ENCODE results near the gene MGP. TPM values are rescaled to one million over a fixed set of nuclear protein-coding genes. Genes with fewer than 3 reads are reported as not detected.

The MGP gene
- total RNA-seq, 2 experiments from 2014 or later = not detected

DNA sequence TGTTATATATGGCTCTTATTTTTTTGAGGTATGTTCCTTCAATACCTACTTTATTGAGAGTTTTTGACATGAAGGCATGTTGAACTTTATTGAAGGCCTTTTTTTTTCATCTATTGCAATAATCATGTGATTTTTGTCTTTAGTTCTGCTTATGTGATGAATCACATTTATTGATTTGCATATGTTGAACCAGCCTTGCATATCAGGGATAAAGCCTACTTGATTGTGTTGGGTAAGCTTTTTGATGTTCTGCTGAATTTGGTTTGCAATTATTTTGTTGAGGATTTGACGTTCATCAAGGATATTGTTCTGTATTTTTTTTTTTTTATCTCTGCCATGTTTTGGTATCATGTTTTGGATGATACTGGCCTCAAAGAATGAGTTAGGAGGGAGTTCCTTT lies 27.1 kb downstream of the MGP start:
- H3K27ac Mint-ChIP-seq = no peak overlapping the region
- no peaks in the 10 kb centered on the region for H3K4me1 Mint-ChIP-seq
- peaks cover 3% of the 10 kb centered on the region for H3K36me3 Mint-ChIP-seq (ENCODE audit: low read depth)
- peaks cover 21% of the 10 kb centered on the region for H3K9me3 Mint-ChIP-seq (ENCODE audit: low read depth)
- H3K27me3 Mint-ChIP-seq = no peaks in the 10 kb centered on the region
- intact Hi-C loops (cut with DNase I, micrococcal nuclease) = no loop called here
- CTCF ChIA-PET = interaction anchor here (1.3 kb wide), 1 partner anchor 137 kb away, joined by 3 read pairs; no protein-coding TSS in a partner anchor
- POLR2A ChIA-PET = no interaction called here
- DNase-seq = no peak
- ATAC-seq = no peak
- H3K4me3 Mint-ChIP-seq = no peak overlapping the region

- H3K36me3 Mint-ChIP-seq (ENCODE audit: low read depth) = no peaks in the 10 kb centered on the region
- no peak for DNase-seq
- ChIA-PET POLR2A (no interaction called here), CTCF (interaction anchor here (1.6 kb wide), 1 partner anchor 140 kb away, joined by 8 read pairs; no protein-coding TSS in a partner anchor)
- H3K27ac Mint-ChIP-seq = no peak overlapping the region
- intact Hi-C loops (cut with DNase I, micrococcal nuclease) = no loop called here
- no peak overlapping the region for H3K4me3 Mint-ChIP-seq
- no peak for ATAC-seq
- no peaks in the 10 kb centered on the region for H3K27me3 Mint-ChIP-seq
- H3K4me1 Mint-ChIP-seq = no peaks in the 10 kb centered on the region
- H3K9me3 Mint-ChIP-seq (ENCODE audit: low read depth) = peaks cover 9% of the 10 kb centered on the region
Observed at GRCh38 chr12:14854586-14855183, 31.0 kb downstream of the MGP start.

- CTCF ChIA-PET = interaction anchor here (1.4 kb wide), 1 partner anchor 142 kb away, joined by 5 read pairs; no protein-coding TSS in a partner anchor
- H3K4me3 Mint-ChIP-seq = no peak overlapping the region
- H3K27ac Mint-ChIP-seq = no peak overlapping the region
- no peaks in the 10 kb centered on the region for H3K36me3 Mint-ChIP-seq (ENCODE audit: low read depth)
- no peaks in the 10 kb centered on the region for H3K4me1 Mint-ChIP-seq
- POLR2A ChIA-PET = no interaction called here
- intact Hi-C loops (cut with DNase I, micrococcal nuclease) = no loop called here
- ATAC-seq (no peak), DNase-seq (no peak)
- H3K9me3 Mint-ChIP-seq (ENCODE audit: low read depth) = peaks cover 4% of the 10 kb centered on the region
- H3K27me3 Mint-ChIP-seq = no peaks in the 10 kb centered on the region
Observed at GRCh38 chr12:14853961-14854360, 31.7 kb downstream of the MGP start.

DNA sequence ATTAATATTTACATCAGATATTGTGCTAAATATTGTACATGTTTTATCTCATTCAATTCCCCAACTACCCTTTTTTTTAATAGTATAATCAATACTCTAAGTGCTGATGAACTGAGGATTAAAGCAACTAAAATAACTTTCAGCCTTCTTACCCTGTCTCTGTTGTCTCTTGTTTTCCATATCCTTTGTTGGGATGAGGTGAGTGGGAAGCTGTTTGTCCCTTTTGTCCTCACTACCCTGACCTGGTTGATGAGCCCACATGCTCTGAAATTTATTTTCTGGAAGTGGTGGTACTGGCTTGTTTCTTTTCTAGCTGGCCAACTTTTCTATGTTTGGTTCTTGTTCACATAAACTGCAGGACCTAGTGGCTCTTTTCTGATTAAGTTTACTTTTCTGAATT lies 32.8 kb downstream of the MGP start:
- Mint-ChIP-seq H3K27me3 (no peaks in the 10 kb centered on the region), H3K27ac (no peak overlapping the region), H3K4me3 (no peak overlapping the region), H3K9me3 (ENCODE audit: low read depth) (peaks cover 4% of the 10 kb centered on the region), H3K4me1 (no peaks in the 10 kb centered on the region), H3K36me3 (ENCODE audit: low read depth) (no peaks in the 10 kb centered on the region)
- intact Hi-C loops (cut with DNase I, micrococcal nuclease) = no loop called here
- POLR2A ChIA-PET = interaction anchor here (0.6 kb wide), 1 partner anchor 82 kb away, joined by 3 read pairs; no protein-coding TSS in a partner anchor
- CTCF ChIA-PET = interaction anchor here (0.9 to 1.4 kb wide), 2 partner anchors 10 to 143 kb away, joined by 3 to 5 read pairs; partner anchors contain the start of gene ART4
- ATAC-seq (no peak), DNase-seq (no peak)

DNA sequence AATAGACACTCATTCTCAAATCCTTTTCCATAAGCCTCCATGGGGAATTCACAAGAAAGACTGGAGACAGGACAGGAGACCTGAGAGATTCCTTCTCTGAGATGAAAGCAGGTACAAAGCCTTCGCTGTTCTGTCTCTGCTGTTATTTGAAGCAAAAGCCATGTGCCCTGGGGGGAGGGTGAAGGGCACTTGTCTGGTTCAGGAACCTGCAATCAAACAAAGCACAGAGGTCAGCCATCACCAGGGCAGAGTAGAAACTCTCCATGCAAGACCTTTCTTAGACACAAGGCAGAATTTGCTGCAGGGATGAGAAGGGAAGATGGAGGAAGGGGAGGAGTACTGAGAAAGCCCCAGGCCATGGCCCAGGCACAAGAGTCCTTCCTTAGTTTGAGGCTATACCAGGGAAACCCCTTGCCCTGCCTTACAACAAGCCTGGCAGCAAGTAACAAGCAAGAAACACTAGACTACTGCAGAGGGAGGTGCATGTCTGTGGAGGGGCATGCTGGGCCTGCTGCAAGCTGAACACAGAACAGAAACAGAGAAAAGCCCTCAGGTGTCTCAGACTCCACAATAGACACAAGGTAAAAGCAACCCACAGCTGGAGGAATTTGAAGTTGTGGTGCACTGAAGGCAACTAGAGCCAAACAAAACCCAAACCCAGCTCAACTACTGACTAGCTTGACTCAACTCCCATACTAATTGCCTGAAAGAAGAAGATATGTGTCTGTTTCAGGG lies 34.6 kb downstream of the MGP start:
- Mint-ChIP-seq H3K4me3 (no peak overlapping the region), H3K9me3 (ENCODE audit: low read depth) (no peaks in the 10 kb centered on the region), H3K27ac (no peak overlapping the region), H3K4me1 (peaks cover 3% of the 10 kb centered on the region), H3K36me3 (ENCODE audit: low read depth) (no peaks in the 10 kb centered on the region), H3K27me3 (no peaks in the 10 kb centered on the region)
- ATAC-seq (no peak), DNase-seq (no peak)
- intact Hi-C loops (cut with DNase I, micrococcal nuclease) = no loop called here
- ChIA-PET CTCF (interaction anchor here (0.9 kb wide), 1 partner anchor 60 kb away, joined by 3 read pairs; no protein-coding TSS in a partner anchor), POLR2A (interaction anchor here (0.6 kb wide), 1 partner anchor 117 kb away, joined by 4 read pairs; no protein-coding TSS in a partner anchor)

DNA sequence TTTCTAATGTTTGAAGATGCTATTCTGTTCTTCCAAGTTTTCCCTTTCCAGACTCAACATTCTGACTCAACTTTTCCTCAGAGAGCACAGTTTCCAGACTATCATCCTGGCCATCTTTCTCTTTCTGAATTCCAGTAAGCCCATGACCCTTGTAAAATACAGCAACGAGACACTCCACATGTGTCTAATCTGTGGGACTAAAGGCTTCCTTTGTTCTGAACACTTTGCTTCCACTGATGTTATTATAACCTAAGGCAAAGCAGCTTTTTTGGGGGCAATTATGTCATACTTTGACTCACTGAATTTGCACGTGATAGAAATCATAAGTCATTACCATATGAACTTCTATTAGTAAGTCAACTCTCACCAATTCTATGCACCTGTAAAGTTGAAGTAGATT lies 36.0 kb downstream of the MGP start:
- H3K36me3 Mint-ChIP-seq (ENCODE audit: low read depth) = no peaks in the 10 kb centered on the region
- H3K4me1 Mint-ChIP-seq = peaks cover 11% of the 10 kb centered on the region
- H3K9me3 Mint-ChIP-seq (ENCODE audit: low read depth) = no peaks in the 10 kb centered on the region
- no peak overlapping the region for H3K4me3 Mint-ChIP-seq
- ATAC-seq (no peak), DNase-seq (no peak)
- H3K27me3 Mint-ChIP-seq = no peaks in the 10 kb centered on the region
- ChIA-PET CTCF (interaction anchor here (1.7 to 7.4 kb wide), 2 partner anchors 146 to 282 kb away, joined by 3 to 85 read pairs; no protein-coding TSS in a partner anchor), POLR2A (no interaction called here)
- H3K27ac Mint-ChIP-seq = no peak overlapping the region
- intact Hi-C loops (cut with DNase I, micrococcal nuclease) = loop anchor here (10.0 kb wide), 3 partner anchors 375 to 675 kb away; partner anchors contain the start of gene RERG (in 1 of the 2)

DNA sequence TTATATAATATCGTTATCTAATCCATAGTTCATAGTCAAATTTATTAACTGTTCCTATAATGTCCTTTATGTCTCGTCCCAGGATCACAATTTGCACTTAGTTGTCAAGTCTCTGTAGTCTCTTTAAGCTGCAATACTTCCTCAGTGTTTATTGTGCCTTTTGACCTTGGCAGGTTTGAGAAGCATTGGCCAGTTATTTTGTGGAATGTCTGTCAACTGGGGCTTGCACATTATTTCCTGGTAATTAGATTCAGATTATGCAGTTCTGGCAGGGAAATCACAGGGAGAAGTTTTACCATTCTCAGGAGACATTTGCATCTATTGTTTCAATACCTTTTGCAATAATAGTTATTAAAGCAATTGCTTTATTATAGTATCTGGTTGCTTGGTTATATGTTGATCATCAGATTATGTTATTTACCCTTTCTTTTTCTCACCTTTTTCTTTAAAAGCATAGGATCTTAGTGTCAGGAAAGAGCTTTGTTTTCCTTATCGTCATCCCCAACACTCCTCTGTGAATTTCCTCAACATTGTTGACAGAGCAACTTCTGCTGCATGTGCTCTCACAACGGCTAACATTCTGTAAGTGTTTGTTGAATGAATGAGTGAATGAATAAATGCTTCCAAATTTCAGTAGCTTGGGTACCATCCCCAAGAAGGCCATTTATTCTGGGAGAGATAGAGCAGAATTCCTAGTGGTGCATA lies 38.6 kb downstream of the MGP start:
- CTCF ChIA-PET = interaction anchor here (0.7 to 7.4 kb wide), 12 partner anchors 10 to 160 kb away, joined by 3 to 85 read pairs (median 4); partner anchors contain the start of gene ERP27

GRCh38 chr12:14846042-14846587 lies 39.5 kb downstream of the MGP start:
- Mint-ChIP-seq H3K27me3 (no peaks in the 10 kb centered on the region), H3K36me3 (ENCODE audit: low read depth) (no peaks in the 10 kb centered on the region), H3K4me3 (no peak overlapping the region), H3K27ac (no peak overlapping the region), H3K9me3 (ENCODE audit: low read depth) (no peaks in the 10 kb centered on the region), H3K4me1 (peaks cover 11% of the 10 kb centered on the region)
- intact Hi-C loops (cut with DNase I, micrococcal nuclease) = loop anchor here (10.0 kb wide), 3 partner anchors 379 to 679 kb away; partner anchors contain the start of gene RERG (in 1 of the 2)
- ATAC-seq (no peak), DNase-seq (no peak)
- CTCF ChIA-PET = interaction anchor here (0.6 to 7.4 kb wide), 11 partner anchors 9 to 161 kb away, joined by 3 to 85 read pairs (median 4); no protein-coding TSS in a partner anchor
- POLR2A ChIA-PET = no interaction called here

More for the DNA sequence above, 38.6 kb downstream of the MGP start:
- Mint-ChIP-seq H3K36me3 (ENCODE audit: low read depth) (no peaks in the 10 kb centered on the region), H3K9me3 (ENCODE audit: low read depth) (no peaks in the 10 kb centered on the region), H3K27ac (no peak overlapping the region), H3K4me1 (peaks cover 11% of the 10 kb centered on the region), H3K27me3 (no peaks in the 10 kb centered on the region), H3K4me3 (no peak overlapping the region)
- ATAC-seq = no peak
- POLR2A ChIA-PET = no interaction called here
- intact Hi-C loops (cut with DNase I, micrococcal nuclease) = loop anchor here (10.0 kb wide), 3 partner anchors 378 to 678 kb away; partner anchors contain the start of gene RERG (in 1 of the 2)
- DNase-seq = no peak

- no peaks in the 10 kb centered on the region for H3K27me3 Mint-ChIP-seq
- intact Hi-C loops (cut with DNase I, micrococcal nuclease) = loop anchor here (1.0 to 10.0 kb wide), 9 partner anchors 65 to 679 kb away; partner anchors contain the start of gene RERG (in 2 of the 2)
- no peak overlapping the region for H3K4me3 Mint-ChIP-seq
- CTCF ChIA-PET = interaction anchor here (0.6 to 7.4 kb wide), 8 partner anchors 8 to 162 kb away, joined by 3 to 85 read pairs (median 4); no protein-coding TSS in a partner anchor
- POLR2A ChIA-PET = no interaction called here
- no peak overlapping the region for H3K27ac Mint-ChIP-seq
- H3K36me3 Mint-ChIP-seq (ENCODE audit: low read depth) = no peaks in the 10 kb centered on the region
- ATAC-seq (peak; percentile 58), DNase-seq (peak; percentile 46)
- H3K9me3 Mint-ChIP-seq (ENCODE audit: low read depth) = no peaks in the 10 kb centered on the region
- H3K4me1 Mint-ChIP-seq = peaks cover 11% of the 10 kb centered on the region
Observed at GRCh38 chr12:14845350-14845750, 40.3 kb downstream of the MGP start.

GRCh38 chr12:14844401-14844800 lies 41.3 kb downstream of the MGP start:
- POLR2A ChIA-PET = no interaction called here
- Mint-ChIP-seq H3K27me3 (no peaks in the 10 kb centered on the region), H3K36me3 (ENCODE audit: low read depth) (no peaks in the 10 kb centered on the region), H3K9me3 (ENCODE audit: low read depth) (no peaks in the 10 kb centered on the region), H3K27ac (no peak overlapping the region), H3K4me1 (peaks cover 11% of the 10 kb centered on the region), H3K4me3 (no peak overlapping the region)
- CTCF ChIA-PET = interaction anchor here (0.6 to 7.4 kb wide), 10 partner anchors 11 to 156 kb away, joined by 3 to 85 read pairs (median 4); no protein-coding TSS in a partner anchor
- intact Hi-C loops (cut with DNase I, micrococcal nuclease) = loop anchor here (2.0 to 10.0 kb wide), 4 partner anchors 122 to 680 kb away; partner anchors contain the start of gene RERG (in 1 of the 2)
- DNase-seq (no peak), ATAC-seq (no peak)

Measured in activated CD4-positive, alpha-beta T cell treated with anti-CD3 and anti-CD28 coated beads for 36 hours (primary cell).